ENCODE results near the gene BICC1.

DNA sequence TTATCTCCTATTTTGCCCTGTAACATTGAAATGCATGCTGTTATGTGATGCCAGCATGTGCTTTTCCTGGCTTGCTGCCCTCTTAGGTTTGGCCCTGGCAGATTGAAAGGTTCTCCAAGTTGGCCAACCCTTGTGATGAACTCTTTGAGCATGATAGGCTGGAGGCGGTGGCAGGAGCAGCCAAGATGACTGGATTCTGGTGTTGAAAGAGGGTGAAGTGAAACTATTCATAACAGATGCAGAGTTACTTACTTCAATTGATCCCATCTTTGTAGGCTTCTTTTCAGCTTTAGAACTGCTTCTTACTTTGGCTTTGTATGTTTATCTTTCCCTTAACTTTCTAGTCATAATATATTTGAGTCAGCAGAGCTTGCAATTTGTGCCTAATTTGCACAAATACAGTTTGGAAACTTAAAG is 57.6 kb downstream of the BICC1 start:
- TF ChIP-seq CTCF (conservative IDR thresholded peaks at IDR 0.05; ENCODE audit: low read depth, low read length) (no peak), EZH2 (IDR thresholded peaks at IDR 0.05; ENCODE audit: low read length, unreplicated experiment) (no peak), EZH2phosphoT487 (IDR thresholded peaks at IDR 0.05; ENCODE audit: borderline replicate concordance, low read length) (no peak)

All from PC-3 (cell line).